GM21619 (cell line): ENCODE data around the gene H1-8.
"Not testable (repeated sequence)": the region's sequence is repeated elsewhere in the genome, so short reads cannot be mapped to it uniquely, and the experiment has no call there.

Source experiments
- ATAC-seq: cut with Tn5 transposase; IDR thresholded peaks from one replicate; pipeline ENCODE4 v1.9.1; 2021; ENCODE audit not compliant: unreplicated experiment

Gene H1-8

DNA sequence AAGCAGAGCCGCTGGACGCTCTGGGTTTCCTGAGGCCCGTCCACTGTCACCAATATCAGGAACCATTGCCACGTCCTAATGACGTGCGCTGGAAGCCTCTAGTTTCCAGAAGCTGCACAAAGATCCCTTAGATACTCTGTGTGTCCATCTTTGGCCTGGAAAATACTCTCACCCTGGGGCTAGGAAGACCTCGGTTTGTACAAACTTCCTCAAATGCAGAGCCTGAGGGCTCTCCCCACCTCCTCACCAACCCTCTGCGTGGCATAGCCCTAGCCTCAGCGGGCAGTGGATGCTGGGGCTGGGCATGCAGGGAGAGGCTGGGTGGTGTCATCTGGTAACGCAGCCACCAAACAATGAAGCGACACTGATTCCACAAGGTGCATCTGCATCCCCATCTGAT, 11.3 kb upstream of the H1-8 start:
- no peak for ATAC-seq

DNA sequence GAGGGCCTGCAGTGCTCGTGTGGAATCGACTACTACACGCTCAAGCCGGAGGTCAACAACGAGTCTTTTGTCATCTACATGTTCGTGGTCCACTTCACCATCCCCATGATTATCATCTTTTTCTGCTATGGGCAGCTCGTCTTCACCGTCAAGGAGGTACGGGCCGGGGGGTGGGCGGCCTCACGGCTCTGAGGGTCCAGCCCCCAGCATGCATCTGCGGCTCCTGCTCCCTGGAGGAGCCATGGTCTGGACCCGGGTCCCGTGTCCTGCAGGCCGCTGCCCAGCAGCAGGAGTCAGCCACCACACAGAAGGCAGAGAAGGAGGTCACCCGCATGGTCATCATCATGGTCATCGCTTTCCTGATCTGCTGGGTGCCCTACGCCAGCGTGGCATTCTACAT, 10.7 kb upstream of the H1-8 start:
- ATAC-seq, result no peak

DNA sequence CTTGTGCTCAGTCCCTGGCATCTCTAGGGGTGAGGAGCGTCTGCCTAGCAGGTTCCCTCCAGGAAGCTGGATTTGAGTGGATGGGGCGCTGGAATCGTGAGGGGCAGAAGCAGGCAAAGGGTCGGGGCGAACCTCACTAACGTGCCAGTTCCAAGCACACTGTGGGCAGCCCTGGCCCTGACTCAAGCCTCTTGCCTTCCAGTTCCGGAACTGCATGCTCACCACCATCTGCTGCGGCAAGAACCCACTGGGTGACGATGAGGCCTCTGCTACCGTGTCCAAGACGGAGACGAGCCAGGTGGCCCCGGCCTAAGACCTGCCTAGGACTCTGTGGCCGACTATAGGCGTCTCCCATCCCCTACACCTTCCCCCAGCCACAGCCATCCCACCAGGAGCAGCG, 9.6 kb upstream of the H1-8 start:
- ATAC-seq, result no peak

DNA sequence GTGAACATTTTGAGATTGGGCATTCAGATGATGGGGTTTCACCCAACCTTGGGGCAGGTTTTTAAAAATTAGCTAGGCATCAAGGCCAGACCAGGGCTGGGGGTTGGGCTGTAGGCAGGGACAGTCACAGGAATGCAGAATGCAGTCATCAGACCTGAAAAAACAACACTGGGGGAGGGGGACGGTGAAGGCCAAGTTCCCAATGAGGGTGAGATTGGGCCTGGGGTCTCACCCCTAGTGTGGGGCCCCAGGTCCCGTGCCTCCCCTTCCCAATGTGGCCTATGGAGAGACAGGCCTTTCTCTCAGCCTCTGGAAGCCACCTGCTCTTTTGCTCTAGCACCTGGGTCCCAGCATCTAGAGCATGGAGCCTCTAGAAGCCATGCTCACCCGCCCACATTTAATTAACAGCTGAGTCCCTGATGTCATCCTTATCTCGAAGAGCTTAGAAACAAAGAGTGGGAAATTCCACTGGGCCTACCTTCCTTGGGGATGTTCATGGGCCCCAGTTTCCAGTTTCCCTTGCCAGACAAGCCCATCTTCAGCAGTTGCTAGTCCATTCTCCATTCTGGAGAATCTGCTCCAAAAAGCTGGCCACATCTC, 8.4 kb upstream of the H1-8 start:
- ATAC-seq, result no peak

DNA sequence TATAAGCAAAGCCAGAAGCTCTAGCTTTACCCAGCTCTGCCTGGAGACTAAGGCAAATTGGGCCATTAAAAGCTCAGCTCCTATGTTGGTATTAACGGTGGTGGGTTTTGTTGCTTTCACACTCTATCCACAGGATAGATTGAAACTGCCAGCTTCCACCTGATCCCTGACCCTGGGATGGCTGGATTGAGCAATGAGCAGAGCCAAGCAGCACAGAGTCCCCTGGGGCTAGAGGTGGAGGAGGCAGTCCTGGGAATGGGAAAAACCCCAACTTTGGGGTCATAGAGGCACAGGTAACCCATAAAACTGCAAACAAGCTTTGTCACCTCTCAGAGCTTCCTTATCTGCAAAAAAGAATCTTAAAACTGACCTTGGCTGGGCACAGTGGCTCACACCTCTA, 7.9 kb upstream of the H1-8 start:
- ATAC-seq, result no peak

DNA sequence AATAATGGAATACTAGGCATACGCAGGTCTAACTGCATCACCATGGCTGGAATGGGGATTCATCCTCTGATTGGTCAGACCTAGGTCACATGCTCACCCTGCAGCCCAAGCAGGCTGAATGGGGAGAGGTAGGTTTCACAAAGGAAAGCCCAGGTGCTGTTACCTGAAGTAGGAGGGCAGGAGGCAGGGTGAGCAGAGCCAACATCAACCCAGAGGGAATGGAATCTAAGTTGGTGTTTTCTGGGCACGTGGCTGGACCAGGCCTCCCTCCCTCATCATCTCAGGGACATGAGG, 6.7 kb upstream of the H1-8 start:
- no peak for ATAC-seq

DNA sequence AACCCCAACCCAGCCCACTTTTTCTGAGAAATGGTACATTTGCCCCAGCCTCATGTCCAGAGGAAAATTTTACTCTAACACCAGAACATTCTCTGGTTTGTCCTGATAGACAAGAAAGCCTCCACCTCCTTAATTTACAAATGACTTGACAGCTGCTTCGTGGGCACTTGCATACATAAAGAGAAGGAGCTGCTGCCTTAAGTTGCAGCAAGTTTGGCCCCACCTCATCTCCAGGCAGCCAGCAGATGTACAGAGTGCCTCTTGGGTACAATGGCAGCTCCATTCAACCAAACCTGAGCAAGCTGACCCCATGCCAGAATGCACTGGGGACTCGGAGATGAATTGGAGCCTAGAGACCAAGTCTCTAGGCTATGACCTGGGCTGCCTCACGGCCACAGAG, 6.2 kb upstream of the H1-8 start:
- ATAC-seq, result no peak

DNA sequence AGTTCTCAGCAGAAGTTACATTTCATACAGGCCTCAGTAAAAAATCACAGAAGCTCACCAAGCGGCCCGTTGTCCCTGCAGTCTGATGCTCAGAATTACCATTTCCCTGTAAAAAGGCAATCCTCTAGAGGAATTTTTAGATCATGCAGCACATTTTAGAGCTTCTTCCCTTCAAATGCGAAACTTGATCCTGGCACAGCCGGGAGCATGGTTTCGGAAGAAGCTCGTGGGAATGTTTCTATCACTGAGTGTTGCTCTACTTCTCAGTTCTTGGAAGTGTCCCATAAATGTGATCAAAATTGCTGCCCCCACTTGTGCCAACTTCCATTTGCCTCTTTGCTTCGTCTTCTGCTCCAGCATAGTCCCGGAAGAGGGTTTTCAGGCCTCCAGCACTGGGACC, 3.8 kb upstream of the H1-8 start:
- no peak for ATAC-seq

DNA sequence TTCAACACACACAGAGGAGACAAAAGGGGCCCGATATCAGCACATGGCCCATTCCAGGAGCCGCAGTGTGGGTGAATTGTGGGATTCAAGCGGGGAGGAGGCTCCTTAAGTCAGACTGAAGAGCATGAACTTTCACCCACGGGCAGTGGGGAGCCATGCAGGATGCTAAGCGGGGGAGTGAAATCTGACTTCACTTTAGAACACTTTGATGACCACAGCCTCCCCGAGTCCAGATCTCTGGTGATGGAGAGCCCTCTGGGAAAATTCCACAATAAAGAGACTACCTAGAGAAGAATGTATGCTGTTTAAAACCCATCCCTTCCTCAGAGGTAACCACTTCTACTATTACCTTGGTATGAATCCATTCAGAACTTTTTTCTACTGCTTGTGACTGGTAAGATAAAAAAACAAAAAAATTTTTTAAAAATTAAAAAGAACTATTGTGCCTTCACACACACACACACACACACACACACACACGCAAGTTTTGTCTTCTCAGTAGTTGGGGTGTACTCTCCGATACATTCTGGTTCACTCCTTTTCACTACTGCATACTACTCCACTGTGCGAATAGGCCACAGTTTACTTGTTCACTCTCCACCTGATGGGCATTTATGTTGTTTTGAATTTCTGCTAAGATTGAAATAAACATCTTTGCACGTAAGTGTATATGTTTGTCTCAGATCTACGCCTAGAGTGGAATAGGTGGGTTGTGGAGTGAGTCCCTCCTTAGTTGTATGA, 2.0 kb upstream of the H1-8 start:
- ATAC-seq, result no peak

DNA sequence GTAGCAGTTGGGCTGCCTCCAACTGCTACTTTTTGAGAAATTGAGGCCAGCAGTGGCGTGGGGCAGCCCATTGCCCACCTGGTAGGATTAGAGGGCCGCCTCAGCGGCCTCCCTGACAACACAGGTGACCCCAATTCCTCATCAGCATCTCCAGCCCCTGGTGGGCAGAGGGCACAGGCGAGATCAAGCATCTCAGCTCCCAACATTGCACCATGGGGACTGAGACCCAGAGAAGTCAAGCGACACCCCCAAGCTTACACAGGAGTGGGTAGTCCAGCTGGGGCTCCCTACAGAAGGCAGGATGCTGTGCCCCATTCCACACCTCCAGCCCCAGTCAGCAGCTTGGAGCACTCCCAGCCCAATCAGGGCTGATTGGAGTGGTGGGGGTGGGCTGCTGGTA, 228 bp upstream of the H1-8 start:
- ATAC-seq, result no peak

DNA sequence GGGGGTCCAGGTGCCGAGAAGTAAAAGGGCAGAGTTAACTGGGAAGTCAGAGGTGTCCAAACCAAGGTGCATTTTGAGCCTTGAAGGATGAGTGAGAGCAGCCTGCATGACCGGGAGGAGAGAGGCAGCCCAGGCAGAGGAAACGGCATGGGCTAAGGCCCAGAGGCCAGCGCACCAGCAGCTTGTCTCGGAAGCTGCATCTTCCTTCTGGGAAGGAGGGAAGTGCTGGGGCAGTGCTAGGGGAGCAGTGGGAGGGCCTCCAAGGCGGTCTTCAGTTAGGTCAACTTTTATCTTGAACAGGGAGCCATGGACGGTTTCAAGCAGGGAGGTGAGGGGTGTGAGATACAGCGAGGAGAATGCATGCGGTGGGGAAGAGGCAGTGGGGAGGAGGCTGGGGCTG, 1.0 kb downstream of the H1-8 start:
- no peak for ATAC-seq

DNA sequence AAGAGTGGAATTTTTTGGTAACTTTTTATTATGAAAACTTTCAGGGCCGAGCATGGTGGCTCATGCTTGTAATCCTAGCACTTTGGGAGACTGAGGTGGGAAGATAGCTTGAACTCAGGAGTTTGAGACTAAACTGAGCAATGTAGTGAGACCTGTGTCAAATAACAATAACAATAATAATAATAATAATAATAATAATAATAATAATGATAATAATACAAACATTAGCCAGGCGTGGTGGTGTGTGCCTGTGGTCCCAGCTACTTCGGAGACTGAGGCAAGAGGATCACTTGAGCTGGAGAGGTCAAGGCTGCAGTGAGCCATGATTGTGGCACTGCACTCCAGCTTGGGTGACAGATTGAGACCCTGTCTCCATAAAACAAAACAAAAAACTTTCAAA, 3.0 kb downstream of the H1-8 start:
- not testable (repeated sequence) for ATAC-seq

DNA sequence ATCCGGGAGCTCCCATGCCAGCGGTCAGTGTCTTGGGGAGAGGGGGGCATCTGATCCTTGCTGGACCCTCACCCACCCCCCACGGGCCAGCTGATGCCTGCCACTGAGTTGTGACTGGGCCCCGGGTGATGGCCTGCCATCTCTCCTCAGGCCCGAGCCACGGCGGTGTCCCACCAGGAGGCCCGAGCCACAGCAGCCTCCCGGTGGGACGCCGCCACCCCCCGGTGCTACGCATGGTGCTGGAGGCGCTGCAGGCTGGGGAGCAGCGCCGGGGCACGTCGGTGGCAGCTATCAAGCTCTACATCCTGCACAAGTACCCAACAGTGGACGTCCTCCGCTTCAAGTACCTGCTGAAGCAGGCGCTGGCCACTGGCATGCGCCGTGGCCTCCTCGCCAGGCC, 4.3 kb downstream of the H1-8 start:
- ATAC-seq, result no peak

DNA sequence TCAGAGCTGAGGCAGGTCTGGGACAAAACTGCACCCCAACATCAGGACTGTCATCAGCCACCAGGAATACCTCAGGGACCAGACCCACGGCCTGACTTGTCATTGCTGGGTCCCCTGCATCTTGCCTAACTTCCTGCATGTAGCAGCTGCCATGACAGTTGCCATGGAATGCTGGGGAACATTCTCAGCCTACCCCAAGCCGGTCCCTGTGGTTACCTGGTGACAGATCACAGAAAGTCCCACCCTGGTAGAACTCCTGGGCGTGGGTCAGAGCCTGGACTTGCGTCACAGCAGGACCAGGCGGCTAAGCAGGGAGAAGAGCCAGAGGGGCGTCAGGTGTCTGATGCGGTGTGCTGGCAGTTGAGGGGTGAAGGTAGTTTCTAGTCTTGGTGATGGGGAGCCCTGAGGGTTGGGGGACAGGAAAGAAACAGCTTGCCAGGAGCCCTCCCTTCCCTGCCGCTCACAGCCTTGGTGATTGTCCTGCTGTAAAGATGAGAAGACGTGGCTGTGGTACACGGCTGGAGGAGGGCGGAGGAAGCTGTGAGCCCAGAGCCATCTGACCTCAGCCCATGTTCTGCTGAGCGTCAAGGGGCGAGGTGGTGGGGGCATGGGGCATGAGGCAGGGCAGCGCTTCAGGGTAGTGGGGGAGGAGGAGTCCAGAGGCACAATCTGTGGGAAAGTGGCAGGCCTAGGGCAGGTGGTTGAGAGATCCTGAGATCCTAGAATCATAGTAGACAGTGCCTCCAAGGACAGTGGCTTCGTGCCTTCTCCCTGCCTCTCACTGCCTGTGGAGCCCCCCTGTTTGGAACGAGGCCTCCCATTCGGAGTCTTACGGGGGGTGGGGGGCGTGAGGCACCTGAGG, 5.4 kb downstream of the H1-8 start:
- ATAC-seq, result no peak

DNA sequence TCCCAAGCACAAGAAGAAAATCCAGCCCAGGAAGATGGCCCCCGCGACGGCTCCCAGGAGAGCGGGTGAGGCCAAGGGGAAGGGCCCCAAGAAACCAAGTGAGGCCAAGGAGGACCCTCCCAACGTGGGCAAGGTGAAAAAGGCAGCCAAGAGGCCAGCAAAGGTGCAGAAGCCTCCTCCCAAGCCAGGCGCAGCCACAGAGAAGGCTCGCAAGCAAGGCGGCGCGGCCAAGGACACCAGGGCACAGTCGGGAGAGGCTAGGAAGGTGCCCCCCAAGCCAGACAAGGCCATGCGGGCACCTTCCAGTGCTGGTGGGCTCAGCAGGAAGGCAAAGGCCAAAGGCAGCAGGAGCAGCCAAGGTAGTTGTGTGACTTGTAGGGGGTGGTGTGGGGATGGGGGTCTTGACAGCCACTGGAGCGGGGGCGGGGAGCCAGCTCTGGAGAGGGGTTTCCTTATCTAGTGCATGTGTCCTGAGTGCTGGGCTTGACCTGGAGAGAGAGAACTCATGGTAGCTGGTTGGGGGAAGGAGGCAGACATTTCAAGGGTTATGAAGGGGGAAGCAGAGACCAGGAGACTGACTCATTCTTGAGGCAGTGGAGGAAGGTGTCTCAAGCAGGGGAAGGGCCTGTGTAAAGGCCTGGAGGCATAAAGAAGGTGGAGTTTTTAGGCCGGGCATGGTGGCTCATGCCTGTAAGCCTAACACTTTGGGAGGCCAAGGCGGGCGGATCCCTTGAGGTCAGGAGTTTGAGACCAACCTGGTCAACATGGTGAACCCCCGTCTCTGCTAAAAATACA, 6.2 kb downstream of the H1-8 start:
- no peak for ATAC-seq

DNA sequence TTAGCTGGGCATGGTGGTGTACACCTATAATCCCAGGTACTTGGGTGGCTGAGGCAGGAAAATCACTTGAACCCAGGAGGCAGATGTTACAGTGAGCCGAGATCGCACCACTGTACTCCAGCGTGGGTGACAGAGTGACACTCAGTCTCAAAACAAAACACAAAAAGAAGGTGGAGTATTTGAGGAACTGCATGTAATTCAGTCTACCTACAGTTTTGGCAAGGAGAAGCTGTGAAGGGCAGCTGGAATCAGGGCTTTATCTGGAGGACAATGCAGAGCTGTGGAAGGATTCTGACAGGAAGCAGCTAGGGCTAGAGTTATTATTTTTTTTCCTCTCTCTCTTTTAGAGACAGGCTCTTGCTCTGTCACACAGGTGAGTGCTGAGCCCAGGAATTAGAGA, 6.8 kb downstream of the H1-8 start:
- ATAC-seq, result no peak

DNA sequence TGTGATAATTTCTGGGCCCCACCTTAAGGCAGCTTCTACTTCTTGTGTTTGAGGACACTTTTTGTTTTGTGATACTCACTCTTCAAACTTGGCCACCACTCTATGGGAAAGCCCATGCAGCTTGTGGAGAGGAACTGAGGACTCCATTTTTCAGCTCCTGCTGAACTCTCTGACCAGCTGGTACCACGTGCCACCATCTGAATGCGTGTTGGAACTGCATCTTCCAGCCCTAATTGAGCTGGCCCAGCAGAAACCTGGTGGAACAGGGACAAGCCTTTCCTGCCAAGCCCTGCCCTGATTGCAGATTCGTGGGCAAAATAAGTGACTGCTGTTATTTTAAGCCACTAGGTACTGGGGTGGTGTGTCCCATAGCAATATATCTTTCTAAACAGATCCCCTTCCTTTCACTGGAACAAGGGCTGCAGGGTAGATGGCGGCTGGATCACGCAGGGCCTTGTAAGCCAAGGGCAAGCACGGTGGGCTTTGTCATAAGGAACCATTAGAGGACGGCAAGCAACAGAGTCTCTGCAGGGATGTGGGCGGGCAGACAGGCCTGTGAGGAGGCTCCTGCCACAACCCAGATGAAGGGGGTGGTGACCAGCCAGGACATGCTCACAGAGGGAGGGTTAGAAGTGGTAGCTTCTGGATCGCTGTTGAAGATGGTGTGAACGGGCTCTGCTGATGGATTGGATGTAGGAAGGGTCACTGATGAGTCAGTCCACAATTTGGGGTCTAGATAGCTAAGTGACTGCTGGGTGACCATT, 9.5 kb downstream of the H1-8 start:
- ATAC-seq, result no peak

DNA sequence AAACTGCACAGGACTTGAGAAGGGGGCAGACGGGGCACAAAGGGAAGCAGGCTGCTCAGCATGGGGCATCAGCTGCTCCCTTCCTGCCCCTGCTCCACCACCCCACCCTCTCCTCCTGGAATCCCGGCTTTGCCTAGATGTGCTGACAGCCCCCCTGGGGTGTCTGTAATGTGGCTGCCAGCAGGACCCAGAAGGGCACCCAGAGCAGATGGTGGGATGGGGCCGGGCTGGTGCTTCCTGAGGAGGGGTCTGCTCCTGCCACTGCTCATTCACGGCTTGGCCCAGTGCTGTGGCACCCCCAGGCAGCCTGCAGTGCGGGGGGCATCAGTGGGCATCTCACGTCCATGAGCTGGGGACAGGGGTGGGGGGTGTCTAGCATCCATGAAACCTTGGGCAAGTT, 10.2 kb downstream of the H1-8 start:
- ATAC-seq, result no peak

DNA sequence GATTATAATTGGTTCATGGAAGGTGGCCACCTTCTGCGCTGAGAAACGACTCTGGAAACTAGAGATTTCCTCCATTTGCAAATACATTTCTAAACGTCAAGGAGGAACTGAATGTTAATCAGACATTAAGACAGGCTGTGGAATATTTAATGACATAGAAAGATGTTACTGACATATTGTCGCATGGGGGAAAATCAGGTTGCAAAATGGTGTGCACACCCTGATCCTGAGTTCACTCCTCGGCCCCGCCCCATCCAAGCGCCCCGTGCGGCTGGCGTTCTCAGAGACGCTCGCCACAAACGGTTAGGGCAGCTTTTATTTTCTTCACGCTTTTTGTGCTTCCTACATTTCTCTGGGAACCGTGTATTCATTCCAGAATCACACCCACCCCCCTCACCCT, 10.7 kb downstream of the H1-8 start:
- no peak for ATAC-seq

DNA sequence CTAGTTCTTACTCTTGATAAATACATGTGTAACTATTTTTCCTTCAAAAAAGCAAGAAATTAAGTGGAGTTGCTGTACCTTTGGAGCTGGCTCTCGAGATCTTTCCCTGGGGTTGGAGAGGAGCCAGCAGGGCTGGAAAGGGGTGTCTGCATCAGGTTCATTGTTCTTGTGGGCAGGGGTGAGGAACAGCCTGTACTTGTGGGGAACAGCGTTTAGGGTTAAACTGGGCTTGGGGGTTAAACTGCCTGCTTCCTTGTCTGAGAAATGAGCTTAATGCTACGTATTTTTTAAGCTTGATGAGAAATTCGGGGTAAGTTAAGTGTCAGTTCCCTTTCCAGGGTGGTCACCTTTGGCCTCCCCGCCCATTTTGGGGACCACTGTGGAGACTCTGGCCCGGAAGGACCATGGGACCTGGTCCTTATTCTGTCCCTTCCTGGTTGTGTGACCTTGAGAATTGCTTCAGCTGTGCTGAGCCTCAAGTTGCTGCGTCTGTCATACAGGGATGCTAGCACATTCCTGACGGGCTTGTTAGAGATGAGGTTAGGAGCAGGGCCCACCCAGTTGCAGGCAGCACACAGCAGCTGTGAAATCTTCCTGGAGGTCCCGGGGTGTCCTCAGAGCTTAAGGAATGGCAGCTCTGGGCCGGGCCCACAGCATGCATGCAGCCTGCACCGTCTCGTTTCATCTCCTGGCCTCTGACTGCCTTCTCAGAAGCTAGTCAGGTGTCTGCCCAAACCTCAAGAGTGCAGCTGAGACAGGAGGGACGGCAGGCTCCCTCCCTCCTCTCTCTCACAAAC, 11.6 kb downstream of the H1-8 start:
- no peak for ATAC-seq
